Measurements from ENCODE around the gene FAAP20. TPM values are rescaled to one million over a fixed set of nuclear protein-coding genes. Genes with fewer than 3 reads are reported as not detected.

The FAAP20 gene
- total and polyA plus RNA-seq, 9 of the 15 experiments (the other 6 are each of a cell fraction or from before 2014, with no cell fraction given): 0.58 to 143 (median 9.9) TPM

- no peak for TF ChIP-seq ELF1 (tag; IDR thresholded peaks at IDR 0.05)
- TF ChIP-seq CBX1 (IDR thresholded peaks at IDR 0.05; ENCODE audit: low read depth): 0 out of 2 replicates have a peak, but pooled peaks have one; percentile 12
- no peak for TF ChIP-seq PHF21A (IDR thresholded peaks at IDR 0.05; ENCODE audit: borderline replicate concordance, low read depth)
- TF ChIP-seq ZNF518B (CRISPR knock-in tag; IDR thresholded peaks at IDR 0.05): no peak
- TF ChIP-seq EP300 (IDR thresholded peaks at IDR 0.05; ENCODE audit: low read length): 0 out of 2 replicates have a peak, but pooled peaks have one; percentile 40
- TF ChIP-seq ZNF583 (CRISPR knock-in tag; IDR thresholded peaks at IDR 0.05): no peak
- no peak for TF ChIP-seq PTBP1 (IDR thresholded peaks at IDR 0.05; ENCODE audit: low read depth, low read length)
- TF ChIP-seq ZFP91 (CRISPR knock-in tag; IDR thresholded peaks at IDR 0.05): no peak
- no peak for TF ChIP-seq ZNF76 (CRISPR knock-in tag; IDR thresholded peaks at IDR 0.05; ENCODE audit: borderline replicate concordance)
- TF ChIP-seq KLF1 (tag; IDR thresholded peaks at IDR 0.05): no peak
- TF ChIP-seq LEF1 (IDR thresholded peaks at IDR 0.05): no peak
- no peak for TF ChIP-seq FOXP1 (CRISPR knock-in tag; IDR thresholded peaks at IDR 0.05)
- TF ChIP-seq HMG20A (CRISPR knock-in tag; conservative IDR thresholded peaks at IDR 0.05): no peak
- no peak for TF ChIP-seq MTA1 (IDR thresholded peaks at IDR 0.05; ENCODE audit: borderline replicate concordance)
- no peak for TF ChIP-seq C11orf30 (IDR thresholded peaks at IDR 0.05; ENCODE audit: low read depth)
- TF ChIP-seq MAZ (CRISPR knock-in tag; conservative IDR thresholded peaks at IDR 0.05 in 1 of 2, IDR thresholded peaks at IDR 0.05 in 1 of 2): peak; percentile 92 to 98
- no peak for TF ChIP-seq TCF7L2 (IDR thresholded peaks at IDR 0.05; ENCODE audit: low read depth, low read length)
- no peak for TF ChIP-seq ZNF232 (CRISPR knock-in tag; IDR thresholded peaks at IDR 0.05)
- no peak for TF ChIP-seq PTRF (tag; IDR thresholded peaks at IDR 0.05)
- no peak for TF ChIP-seq ESRRB (CRISPR knock-in tag; IDR thresholded peaks at IDR 0.05; ENCODE audit: borderline replicate concordance)
- TF ChIP-seq PTTG1 (tag; IDR thresholded peaks at IDR 0.05; ENCODE audit: low read depth): no peak
- TF ChIP-seq ARID3A (IDR thresholded peaks at IDR 0.05; ENCODE audit: borderline replicate concordance, low read depth, low read length): no peak
- TF ChIP-seq BRD4 (IDR thresholded peaks at IDR 0.05): no peak
Measured at GRCh38 chr1:2189459-2190425, 4.8 kb downstream of the FAAP20 start (continued).
